Upper lobe of right lung (tissue), 1 donor: ENCODE data around the gene ADGRG4. TPM values are rescaled to one million over a fixed set of nuclear protein-coding genes. Genes with fewer than 3 reads are reported as not detected.

Source experiments
- ATAC-seq: fragments of 200-7000 bp; cut with Tn5 transposase; one replicate; pipeline ENCODE4 v1.9.1; 2020; ENCODE audit warnings: mild to moderate bottlenecking, moderate library complexity
- DNase-seq: peaks from one replicate; pipeline ENCODE4 v3.0.0-alpha.2; 2020
- H3K27ac ChIP-seq: fragments of 200-600 bp; one replicate; pipeline ENCODE4 v1.8.0; 2022
- H3K27me3 ChIP-seq: fragments of 200-600 bp; one replicate; pipeline ENCODE4 v1.8.0; 2022; ENCODE audit warnings: mild to moderate bottlenecking
- H3K36me3 ChIP-seq: fragments of 200-600 bp; one replicate; pipeline ENCODE4 v1.8.0; 2022
- H3K4me1 ChIP-seq: fragments of 200-600 bp; one replicate; pipeline ENCODE4 v1.8.0; 2022
- H3K4me3 ChIP-seq: fragments of 200-600 bp; one replicate; pipeline ENCODE4 v1.8.0; 2022; ENCODE audit warnings: mild to moderate bottlenecking
- H3K9me3 ChIP-seq: fragments of 200-600 bp; one replicate; pipeline ENCODE4 v1.8.0; 2022
- CTCF ChIP-seq: fragments of 200-600 bp; IDR thresholded peaks from one replicate; pipeline ENCODE4 v1.8.0; 2022; ENCODE audit warnings: antibody characterized with exemption
- intact Hi-C: fragments of 100-400 bp; cut with DNase I; formaldehyde crosslinking; loops from one replicate; pipeline ENCODE4 v1.11.0; 2022
- total RNA-seq: library from RNA; stranded (reverse); fragmentation: NEBNext Ultra II Directional; extraction: Animal tissue kit (Norgen Biotek cat#: 25700); gene quantifications from one replicate; pipeline ENCODE4 v1.2.1, GENCODE V29; 2021
- donor health status: DM: no; HTN: yes; CAD: no; lungs with severe emphysema.

Gene ADGRG4
- total RNA-seq, 1 donor from 2014 or later, result 0.06 TPM

DNA sequence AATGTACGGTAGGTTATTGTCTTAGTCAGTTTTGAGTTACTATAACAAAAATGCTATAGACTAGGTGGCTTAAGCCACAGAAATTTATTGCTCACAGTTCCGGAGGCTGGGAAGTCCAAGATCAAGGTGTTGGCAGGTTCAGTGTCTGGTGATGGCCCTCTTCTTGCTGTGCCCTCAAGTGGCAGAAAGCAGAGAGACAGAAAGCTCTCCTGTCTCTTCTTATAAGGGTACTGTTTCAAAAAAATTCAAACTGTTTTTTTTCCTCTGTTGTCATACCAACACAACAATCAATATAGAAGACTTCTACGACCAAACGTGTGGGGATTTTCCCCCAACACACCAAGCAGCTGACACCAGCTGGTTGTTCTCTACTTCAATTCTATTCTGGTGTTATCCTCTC is 53.4 kb downstream of the ADGRG4 start:
- Histone ChIP-seq H3K36me3 (no peaks in the 10 kb centered on the region), H3K27me3 (no peaks in the 10 kb centered on the region), H3K27ac (no peak overlapping the region), H3K4me1 (no peaks in the 10 kb centered on the region), H3K4me3 (no peak overlapping the region), H3K9me3 (no peaks in the 10 kb centered on the region)
- TF ChIP-seq CTCF, result no peak
- ATAC-seq (no peak), DNase-seq (no peak)
- intact Hi-C loops, result no loop called here

GRCh38 chrX:136369377-136369776 is 68.6 kb downstream of the ADGRG4 start:
- ATAC-seq, result no peak
- TF ChIP-seq CTCF, result no peak
- intact Hi-C loops, result no loop called here
- H3K27me3 ChIP-seq, result no peaks in the 10 kb centered on the region
- DNase-seq, result no peak
- H3K9me3 ChIP-seq, result no peaks in the 10 kb centered on the region
- H3K36me3 ChIP-seq, result no peaks in the 10 kb centered on the region
- H3K4me1 ChIP-seq, result no peaks in the 10 kb centered on the region
- no peak overlapping the region for H3K27ac ChIP-seq
- no peak overlapping the region for H3K4me3 ChIP-seq

DNA sequence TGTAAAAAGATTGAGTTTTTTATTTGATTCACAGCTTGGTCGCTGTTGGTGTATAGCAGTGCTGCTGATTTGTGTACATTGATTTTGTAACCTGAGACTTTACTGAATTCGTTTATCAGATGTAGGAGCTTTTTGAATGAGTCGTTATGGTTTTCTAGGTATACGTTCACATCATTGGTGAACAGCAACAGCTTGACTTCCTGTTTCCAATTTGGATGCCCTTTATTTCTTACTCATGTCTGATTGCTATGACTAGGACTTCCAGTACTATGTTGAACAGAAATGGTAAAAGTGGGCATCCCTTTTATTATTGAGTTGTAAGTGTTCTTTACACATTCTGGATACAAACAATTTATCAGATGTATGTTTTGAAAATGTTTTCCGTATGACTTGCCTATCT is 76.0 kb downstream of the ADGRG4 start:
- H3K27me3 ChIP-seq, result no peaks in the 10 kb centered on the region
- DNase-seq, result no peak
- intact Hi-C loops, result no loop called here

DNA sequence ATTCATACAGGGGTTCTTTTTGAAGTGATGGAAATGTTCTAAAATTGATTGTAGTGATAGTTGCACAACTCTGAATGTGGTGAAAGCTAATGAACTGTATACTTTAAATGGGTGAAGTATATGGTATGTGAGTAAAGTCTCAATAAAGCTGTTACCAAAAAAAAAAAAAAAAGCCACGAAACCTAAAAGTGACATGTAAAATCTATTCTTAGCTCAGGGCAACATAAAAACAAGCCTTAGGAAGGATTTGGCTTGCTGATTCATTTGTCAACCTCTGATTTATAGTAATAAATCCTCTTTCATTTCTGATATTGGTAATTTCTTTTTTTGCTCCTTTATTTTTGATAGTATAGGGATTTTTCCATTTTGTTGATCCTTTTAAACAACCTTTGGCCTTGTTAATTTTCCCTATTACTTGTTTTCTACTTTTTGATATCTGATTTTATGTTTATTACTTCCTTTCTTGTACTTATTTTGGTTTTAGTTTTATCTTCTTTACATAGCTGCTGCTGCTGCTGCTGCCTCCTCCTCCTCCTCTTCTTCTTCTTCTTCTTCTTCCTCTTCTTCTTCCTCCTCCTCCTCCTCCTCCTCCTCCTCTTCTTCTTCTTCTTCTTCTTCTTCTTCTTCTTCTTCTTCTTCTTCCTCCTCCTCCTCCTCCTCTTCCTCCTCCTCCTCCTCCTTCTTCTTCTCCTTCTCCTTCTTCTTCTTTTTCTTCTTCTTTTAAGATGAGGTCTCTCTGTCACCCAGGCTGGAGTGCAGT is 79.4 kb downstream of the ADGRG4 start:
- DNase-seq (no peak), ATAC-seq (no peak)
- H3K27ac ChIP-seq, result no peak overlapping the region

More for the DNA sequence above, 76.0 kb downstream of the ADGRG4 start:
- Histone ChIP-seq H3K9me3 (no peaks in the 10 kb centered on the region), H3K4me3 (no peak overlapping the region), H3K27ac (no peak overlapping the region), H3K36me3 (no peaks in the 10 kb centered on the region), H3K4me1 (no peaks in the 10 kb centered on the region)
- no peak for TF ChIP-seq CTCF
- no peak for ATAC-seq

DNA sequence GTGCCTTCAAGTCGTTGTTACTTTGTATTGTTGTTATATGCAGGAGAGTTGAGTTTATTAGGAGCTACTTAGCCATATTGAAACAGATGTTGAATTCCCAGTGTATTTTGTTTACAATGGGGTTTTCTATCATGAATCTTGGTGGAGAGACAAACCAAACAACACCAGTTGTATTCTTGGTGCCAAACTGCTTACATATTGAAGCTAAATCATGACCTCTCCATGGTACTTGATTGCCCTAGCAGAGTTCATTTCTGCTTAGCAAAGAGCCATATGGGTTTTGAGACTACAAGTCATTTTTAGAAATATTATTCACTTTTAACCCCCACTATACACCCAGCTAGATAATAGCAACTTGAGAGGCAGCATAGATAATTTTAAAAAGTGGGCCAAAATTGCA is 85.4 kb downstream of the ADGRG4 start:
- DNase-seq (no peak), ATAC-seq (no peak)
- no peak for TF ChIP-seq CTCF
- no peak overlapping the region for H3K4me3 ChIP-seq
- no peaks in the 10 kb centered on the region for H3K9me3 ChIP-seq
- no peaks in the 10 kb centered on the region for H3K4me1 ChIP-seq
- no peaks in the 10 kb centered on the region for H3K36me3 ChIP-seq
- H3K27ac ChIP-seq, result no peak overlapping the region
- no peaks in the 10 kb centered on the region for H3K27me3 ChIP-seq
- intact Hi-C loops, result no loop called here

More for the DNA sequence above, 79.4 kb downstream of the ADGRG4 start:
- intact Hi-C loops, result no loop called here
- Histone ChIP-seq H3K9me3 (no peaks in the 10 kb centered on the region), H3K4me1 (no peaks in the 10 kb centered on the region), H3K27me3 (no peaks in the 10 kb centered on the region), H3K36me3 (no peaks in the 10 kb centered on the region), H3K4me3 (no peak overlapping the region)
- TF ChIP-seq CTCF, result no peak

DNA sequence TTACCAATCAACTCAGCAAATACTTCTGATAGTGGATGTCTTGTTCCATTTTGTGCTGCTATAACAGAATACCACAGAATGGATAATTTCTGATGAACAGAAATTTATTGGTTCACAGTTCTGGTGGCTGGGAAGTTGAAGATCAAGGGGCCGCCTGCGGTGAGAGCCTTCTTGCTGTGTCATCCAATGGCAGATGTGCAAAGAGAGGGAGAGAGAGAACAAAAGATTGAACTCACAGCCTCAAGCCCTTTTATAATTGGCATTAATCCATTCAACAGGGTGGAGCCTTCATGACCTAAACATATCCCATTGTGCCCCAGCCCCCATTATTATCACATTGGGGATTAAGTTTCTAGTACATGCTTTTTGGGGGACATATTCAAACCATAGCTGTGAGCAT is 86.1 kb downstream of the ADGRG4 start:
- intact Hi-C loops, result no loop called here
- no peaks in the 10 kb centered on the region for H3K36me3 ChIP-seq
- no peak for DNase-seq

More for the DNA sequence above, 86.1 kb downstream of the ADGRG4 start:
- Histone ChIP-seq H3K9me3 (no peaks in the 10 kb centered on the region), H3K27ac (no peak overlapping the region), H3K4me1 (no peaks in the 10 kb centered on the region), H3K27me3 (no peaks in the 10 kb centered on the region), H3K4me3 (no peak overlapping the region)
- ATAC-seq, result no peak
- no peak for TF ChIP-seq CTCF
